Breast epithelium (tissue), 4 donors: ENCODE measurements around the gene ISCU. TPM values are rescaled to one million over a fixed set of nuclear protein-coding genes. Genes with fewer than 3 reads are reported as not detected.

ENCODE experiments used
- DNase-seq, 2 donors: peaks; one replicate each; pipeline ENCODE4 v3.0.0-alpha.2; 2019; ENCODE audit warnings: low spot score in 2 of 2
- H3K27ac ChIP-seq, 2 donors: fragments of 200-600 bp; sonication (generic) in 1 of 2; one replicate each; pipeline ENCODE4 v1.5.1; 2016 to 2019; ENCODE audit warnings: mild to moderate bottlenecking in 1 of 2
- H3K27me3 ChIP-seq, 2 donors: fragments of 200-600 bp; sonication (generic) in 1 of 2; one replicate each; pipeline versions ENCODE4 v1.5.1 to v1.6.0; 2017 to 2019; ENCODE audit warnings: control low read depth in 1 of 2, mild to moderate bottlenecking in 1 of 2
- H3K36me3 ChIP-seq: fragments of 200-600 bp; one replicate; pipeline ENCODE4 v1.5.1; 2019
- H3K4me1 ChIP-seq, 2 donors: fragments of 200-600 bp; sonication (generic); one replicate each; pipeline ENCODE4 v1.5.1; 2016 to 2019; ENCODE audit warnings: control low read depth in 1 of 2
- H3K4me3 ChIP-seq, 3 donors: fragments of 200-600 bp; sonication (generic); 1 replicate in 2 of 3; 2 replicates in 1 of 3; pipeline ENCODE4 v1.5.1; 2016 to 2019; ENCODE audit warnings: mild to moderate bottlenecking in 3 of 3, moderate library complexity in 2 of 3
- H3K9me3 ChIP-seq, 2 donors: fragments of 200-600 bp; sonication (generic) in 1 of 2; one replicate each; pipeline ENCODE4 v1.5.1; 2016 to 2019; ENCODE audit warnings: control low read depth in 1 of 2
- POLR2A ChIP-seq: fragments of 450-650 bp; IDR thresholded peaks from one replicate; pipeline ENCODE4 v1.6.1; 2016; ENCODE audit warnings: antibody characterized with exemption, mild to moderate bottlenecking, moderate library complexity
- POLR2AphosphoS5 ChIP-seq, 3 donors: sonication (generic); formaldehyde crosslinking; IDR thresholded peaks; one replicate each; pipeline ENCODE4 v1.6.1; 2017; ENCODE audit warnings: antibody characterized with exemption in 3 of 3
- intact Hi-C: fragments of 100-400 bp; cut with DNase I; formaldehyde crosslinking; loops from one replicate; pipeline ENCODE4 v1.15.1; 2023; ENCODE audit warnings: low total_unique reads
- total RNA-seq, 3 donors: library from RNA; depleted of rRNA; stranded (reverse); fragments of >200 nt; gene quantifications; one replicate each; pipeline ENCODE4 v1.1.0, GENCODE V29; 2016
- TF ChIP-seq, protein P1 (sequence below), 3 donors: fragments of 450-650 bp; IDR thresholded peaks; one replicate each; pipeline ENCODE4 v1.5.1; 2016 to 2017; ENCODE audit warnings: antibody characterized with exemption in 3 of 3, mild to moderate bottlenecking in 3 of 3, moderate library complexity in 3 of 3

Gene ISCU
- total RNA-seq, 3 donors from 2014 or later: 220 to 328 (median 227) TPM

DNA sequence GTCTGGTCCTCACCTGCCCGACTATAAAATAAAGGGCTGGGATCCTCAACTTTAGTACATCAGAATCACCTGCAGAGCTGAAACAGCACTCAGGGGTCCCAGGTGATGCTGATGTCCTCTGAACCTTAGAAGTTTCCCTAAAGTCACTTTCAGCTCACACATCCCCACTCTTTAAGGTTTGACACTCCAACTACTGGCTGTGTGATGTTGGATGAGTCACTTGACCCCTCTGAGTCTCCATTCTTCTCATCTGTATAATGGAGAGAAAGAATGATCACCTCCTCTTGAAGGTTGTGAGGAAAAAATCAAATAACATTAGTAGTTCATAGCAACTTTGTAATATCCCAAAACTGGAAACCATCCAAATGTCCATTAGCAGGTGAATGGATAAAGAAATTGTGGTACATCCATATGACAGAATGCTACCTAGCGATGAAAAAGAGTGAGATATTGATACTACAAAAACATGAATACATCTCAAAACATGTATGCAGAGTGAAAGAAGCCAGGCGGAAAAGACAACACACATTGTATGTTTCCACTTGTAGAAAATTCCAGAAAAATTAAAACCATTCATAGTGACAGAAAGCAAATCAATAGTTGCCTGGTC lies 22.2 kb downstream of the ISCU start:
- H3K4me3 ChIP-seq: no peak overlapping the region
- no peaks in the 10 kb centered on the region for H3K27me3 ChIP-seq
- no peaks in the 10 kb centered on the region for H3K4me1 ChIP-seq
- TF ChIP-seq, protein P1, sequence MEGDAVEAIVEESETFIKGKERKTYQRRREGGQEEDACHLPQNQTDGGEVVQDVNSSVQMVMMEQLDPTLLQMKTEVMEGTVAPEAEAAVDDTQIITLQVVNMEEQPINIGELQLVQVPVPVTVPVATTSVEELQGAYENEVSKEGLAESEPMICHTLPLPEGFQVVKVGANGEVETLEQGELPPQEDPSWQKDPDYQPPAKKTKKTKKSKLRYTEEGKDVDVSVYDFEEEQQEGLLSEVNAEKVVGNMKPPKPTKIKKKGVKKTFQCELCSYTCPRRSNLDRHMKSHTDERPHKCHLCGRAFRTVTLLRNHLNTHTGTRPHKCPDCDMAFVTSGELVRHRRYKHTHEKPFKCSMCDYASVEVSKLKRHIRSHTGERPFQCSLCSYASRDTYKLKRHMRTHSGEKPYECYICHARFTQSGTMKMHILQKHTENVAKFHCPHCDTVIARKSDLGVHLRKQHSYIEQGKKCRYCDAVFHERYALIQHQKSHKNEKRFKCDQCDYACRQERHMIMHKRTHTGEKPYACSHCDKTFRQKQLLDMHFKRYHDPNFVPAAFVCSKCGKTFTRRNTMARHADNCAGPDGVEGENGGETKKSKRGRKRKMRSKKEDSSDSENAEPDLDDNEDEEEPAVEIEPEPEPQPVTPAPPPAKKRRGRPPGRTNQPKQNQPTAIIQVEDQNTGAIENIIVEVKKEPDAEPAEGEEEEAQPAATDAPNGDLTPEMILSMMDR (IDR thresholded peaks at IDR 0.05): no peak
- no peak for TF ChIP-seq POLR2AphosphoS5 (IDR thresholded peaks at IDR 0.05)
- no peak for TF ChIP-seq POLR2A
- H3K27ac ChIP-seq: no peak overlapping the region
- no peaks in the 10 kb centered on the region for H3K9me3 ChIP-seq
- intact Hi-C loops: no loop called here
- H3K36me3 ChIP-seq: no peaks in the 10 kb centered on the region
- DNase-seq: no peak

DNA sequence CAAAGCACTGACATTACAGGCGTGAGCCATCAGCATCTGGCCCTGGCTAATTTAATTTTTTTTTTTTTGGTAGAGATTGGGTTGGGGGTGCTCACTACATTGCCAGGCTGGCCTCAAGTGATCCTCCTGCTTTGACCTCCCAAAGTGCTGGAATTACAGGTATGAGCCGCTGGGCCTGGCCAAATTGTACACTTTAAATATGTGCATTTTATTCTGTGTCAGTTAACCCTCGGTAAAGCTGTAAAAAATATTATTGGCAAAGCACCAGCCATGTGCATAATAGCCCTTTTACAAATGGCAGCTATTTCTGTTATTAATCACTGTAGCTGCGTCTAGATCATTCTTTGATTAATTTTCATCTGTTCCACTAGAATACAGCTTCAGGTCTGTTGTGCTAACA lies 23.5 kb downstream of the ISCU start:
- no peak overlapping the region for H3K4me3 ChIP-seq
- H3K9me3 ChIP-seq: no peaks in the 10 kb centered on the region
- no peak overlapping the region for H3K27ac ChIP-seq
- H3K27me3 ChIP-seq: no peaks in the 10 kb centered on the region
- H3K4me1 ChIP-seq: no peaks in the 10 kb centered on the region
- TF ChIP-seq POLR2AphosphoS5 (IDR thresholded peaks at IDR 0.05) (no peak), POLR2A (no peak)
- TF ChIP-seq, protein P1 (IDR thresholded peaks at IDR 0.05): no peak
- H3K36me3 ChIP-seq: no peaks in the 10 kb centered on the region
- no peak for DNase-seq
- intact Hi-C loops: no loop called here

DNA sequence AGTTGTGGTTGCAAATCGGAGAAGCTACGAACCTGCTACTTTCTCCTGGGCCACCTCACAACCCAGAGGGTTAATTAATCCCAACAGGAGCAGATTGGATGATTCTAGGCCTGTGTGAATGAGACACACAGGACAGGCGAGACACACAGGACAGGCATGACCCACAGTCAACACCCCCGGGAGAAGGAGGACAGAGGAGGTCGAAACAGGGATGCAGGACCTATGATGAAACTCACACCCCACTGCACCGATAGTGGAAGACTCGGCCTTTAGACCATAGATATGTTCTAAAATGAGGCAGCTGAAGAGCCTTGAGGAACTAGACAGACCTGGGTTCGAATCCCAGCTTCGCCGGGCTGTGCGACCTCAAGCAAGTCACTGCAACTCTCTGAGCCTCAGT lies 23.9 kb downstream of the ISCU start:
- no peak for TF ChIP-seq POLR2AphosphoS5 (IDR thresholded peaks at IDR 0.05)
- no peak for TF ChIP-seq POLR2A
- TF ChIP-seq, protein P1 (IDR thresholded peaks at IDR 0.05): no peak
- intact Hi-C loops: no loop called here
- H3K9me3 ChIP-seq: no peaks in the 10 kb centered on the region
- no peaks in the 10 kb centered on the region for H3K27me3 ChIP-seq
- no peak overlapping the region for H3K4me3 ChIP-seq
- no peak overlapping the region for H3K27ac ChIP-seq
- H3K36me3 ChIP-seq: no peaks in the 10 kb centered on the region
- no peak for DNase-seq
- H3K4me1 ChIP-seq: no peaks in the 10 kb centered on the region

DNA sequence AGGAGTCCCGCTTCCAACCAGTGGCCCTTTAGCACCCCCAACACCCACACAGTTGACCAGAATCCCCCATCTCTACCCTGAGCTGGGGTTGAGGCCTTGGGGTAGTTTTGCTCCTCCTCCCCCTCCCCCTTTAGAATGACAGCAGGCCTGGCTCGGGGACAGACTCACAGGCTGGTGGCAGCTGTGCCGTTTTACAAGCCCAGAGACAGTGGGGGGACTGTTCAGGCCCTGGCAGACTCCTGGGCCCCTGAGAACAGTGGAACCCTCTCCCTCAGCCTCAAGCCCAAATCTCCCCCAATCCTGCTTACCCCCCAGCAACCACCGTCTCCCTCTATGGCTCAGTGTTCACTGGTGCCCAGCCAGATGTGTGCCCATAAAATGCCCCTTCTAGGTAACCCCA lies 25.4 kb downstream of the ISCU start:
- H3K27ac ChIP-seq: no peak overlapping the region
- no peak for DNase-seq
- intact Hi-C loops: no loop called here
- H3K9me3 ChIP-seq: no peaks in the 10 kb centered on the region
- H3K36me3 ChIP-seq: no peaks in the 10 kb centered on the region
- H3K27me3 ChIP-seq: no peaks in the 10 kb centered on the region
- no peaks in the 10 kb centered on the region for H3K4me1 ChIP-seq
- no peak overlapping the region for H3K4me3 ChIP-seq
- TF ChIP-seq POLR2AphosphoS5 (IDR thresholded peaks at IDR 0.05) (no peak), POLR2A (no peak)
- TF ChIP-seq, protein P1 (IDR thresholded peaks at IDR 0.05): no peak

DNA sequence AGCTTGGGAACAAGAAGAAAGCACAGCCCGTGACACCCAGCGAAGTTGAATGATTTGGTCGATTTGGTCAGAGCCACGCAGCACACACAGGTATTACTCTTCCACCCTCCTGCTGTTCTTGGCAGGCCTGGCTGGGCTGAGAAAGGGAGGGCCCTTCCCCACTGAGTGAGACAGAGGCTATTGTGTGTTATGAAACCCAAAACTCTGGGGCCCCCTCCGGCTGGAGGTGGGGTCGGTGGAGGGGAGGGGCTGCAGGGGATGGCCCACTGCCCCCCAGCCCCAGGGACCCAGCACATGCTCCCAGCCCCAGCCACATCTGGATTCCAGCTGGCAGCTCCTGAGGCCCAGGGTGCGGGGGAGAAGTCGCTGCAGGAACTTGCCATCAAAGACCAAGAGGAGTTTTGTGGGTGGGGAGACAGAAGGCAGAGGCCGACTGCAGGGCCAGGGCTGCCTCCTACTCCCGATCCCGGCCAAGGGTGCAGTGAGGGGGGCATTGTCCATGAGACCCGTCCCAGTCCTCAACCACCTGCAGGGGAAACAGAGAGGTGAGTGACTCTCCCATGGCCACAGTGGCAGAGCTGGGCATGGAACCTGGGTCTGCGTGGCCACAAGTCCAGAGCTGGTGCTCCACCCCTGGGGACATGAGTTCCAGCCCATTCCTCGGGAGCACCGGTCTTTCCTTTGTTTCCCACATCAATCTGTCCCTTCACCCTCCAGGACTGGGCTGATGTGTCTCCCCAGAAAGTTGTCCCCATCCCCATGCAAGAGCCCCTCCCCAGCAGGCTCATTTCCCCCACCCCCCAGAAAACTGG lies 26.8 kb downstream of the ISCU start:
- DNase-seq: no peak
- Histone ChIP-seq H3K27me3 (no peaks in the 10 kb centered on the region), H3K4me3 (peak overlapping the region in 1 of 3 donors; percentile 20), H3K4me1 (no peaks in the 10 kb centered on the region), H3K9me3 (no peaks in the 10 kb centered on the region), H3K27ac (peak overlapping the region; percentile 7 to 32), H3K36me3 (no peaks in the 10 kb centered on the region)
- TF ChIP-seq, protein P1 (IDR thresholded peaks at IDR 0.05): no peak
- TF ChIP-seq POLR2AphosphoS5 (IDR thresholded peaks at IDR 0.05) (no peak), POLR2A (no peak)
- intact Hi-C loops: no loop called here
